Naive thymus-derived CD8-positive, alpha-beta T cell (primary cell): ENCODE measurements around the gene LRCOL1. TPM values are rescaled to one million over a fixed set of nuclear protein-coding genes. Genes with fewer than 3 reads are reported as not detected.
"Not testable (repeated sequence)": the region's sequence is repeated elsewhere in the genome, so short reads cannot be mapped to it uniquely, and the experiment has no call there.

Experiments
- ATAC-seq, 2 donors: fragments of 150-1000 bp; cut with Tn5 transposase in 1 of 2; sonication (Bioruptor Pico), chemical (Tn5 transposase) in 1 of 2; 1 replicate in 1 of 2; 2 replicates in 1 of 2; pipeline ENCODE4 v1.10.0; 2021; ENCODE audit warnings: mild to moderate bottlenecking in 2 of 2, moderate library complexity in 2 of 2
- POLR2A ChIA-PET: fragments of 350-600 bp; sonication (Branson Sonifier 250); formaldehyde crosslinking; loops from one replicate; lab custom pipeline; 2021; ENCODE audit warnings: antibody characterized with exemption; lab: Charles Lee
- DNase-seq, 10 donors: peaks; one replicate each; pipeline versions ENCODE4 v3.0.0 to v3.0.0-alpha.2; 2020 to 2022
- H3K27ac Mint-ChIP-seq, 10 donors: one replicate each; pipeline ENCODE4 v1.8.0; 2020 to 2022; ENCODE audit warnings: mild to moderate bottlenecking in 10 of 10, mixed read lengths in 10 of 10, moderate library complexity in 4 of 10, inconsistent platforms in 1 of 10
- H3K27me3 Mint-ChIP-seq, 5 donors: one replicate each; pipeline ENCODE4 v1.8.0; 2021 to 2022; ENCODE audit warnings: mixed read lengths in 5 of 5
- H3K36me3 Mint-ChIP-seq, 3 donors: one replicate each; pipeline ENCODE4 v1.8.0; 2020 to 2022; ENCODE audit warnings: mixed read lengths in 3 of 3, mild to moderate bottlenecking in 2 of 3, inconsistent platforms in 1 of 3
- H3K4me1 Mint-ChIP-seq, 4 donors: one replicate each; pipeline ENCODE4 v1.8.0; 2021 to 2022; ENCODE audit warnings: mixed read lengths in 4 of 4
- H3K4me3 Mint-ChIP-seq, 10 donors: one replicate each; pipeline ENCODE4 v1.8.0; 2020 to 2022; ENCODE audit warnings: mild to moderate bottlenecking in 10 of 10, mixed read lengths in 10 of 10, moderate library complexity in 6 of 10, inconsistent platforms in 1 of 10
- H3K9me3 Mint-ChIP-seq, 9 donors: one replicate each; pipeline ENCODE4 v1.8.0; 2020 to 2022; ENCODE audit warnings: mixed read lengths in 9 of 9, mild to moderate bottlenecking in 3 of 9, inconsistent platforms in 1 of 9, moderate library complexity in 1 of 9
- polyA plus RNA-seq, 3 donors: library from polyadenylated mRNA; unstranded; fragments of 300-500 nt; fragmentation: Illumina TruSeq; gene quantifications; one replicate each; pipeline ENCODE4 v1.2.3, GENCODE V29; 2021
- total RNA-seq, 8 experiments: library from RNA in 2 of 8; stranded (reverse) in 2 of 8; gene quantifications; one replicate each; pipeline ENCODE4 v1.2.3 and lab custom pipeline; 2021 to 2026

LRCOL1 gene
- total and polyA plus RNA-seq, 5 experiments from 2014 or later = not detected

- Mint-ChIP-seq H3K4me3 (peak overlapping the region in 3 of 10 donors; percentile 33 to 79 (median 54)), H3K27ac (peak overlapping the region in 2 of 10 donors; percentile 33 to 66), H3K4me1 (peaks cover 15 to 32% (median 23%) of the 10 kb centered on the region in 4 donors), H3K36me3 (no peaks in the 10 kb centered on the region), H3K9me3 (no peaks in the 10 kb centered on the region), H3K27me3 (peaks cover 22 to 50% (median 26%) of the 10 kb centered on the region in 5 donors)
- POLR2A ChIA-PET = no interaction called here
- ATAC-seq = no peak
- no peak for DNase-seq
Observed at GRCh38 chr12:132602572-132603239, 7.7 kb downstream of the LRCOL1 start.

GRCh38 chr12:132601171-132601883, 9.1 kb downstream of the LRCOL1 start:
- POLR2A ChIA-PET = no interaction called here
- H3K4me3 Mint-ChIP-seq = peak overlapping the region; percentile 77 to 93 (median 86)
- no peaks in the 10 kb centered on the region for H3K9me3 Mint-ChIP-seq
- DNase-seq (no peak), ATAC-seq (no peak)
- H3K27ac Mint-ChIP-seq = peak overlapping the region in 5 of 10 donors; percentile 16 to 85 (median 60)
- H3K4me1 Mint-ChIP-seq = peaks cover 20 to 39% (median 28%) of the 10 kb centered on the region in 4 donors
- H3K36me3 Mint-ChIP-seq = no peaks in the 10 kb centered on the region
- peaks cover 21 to 46% (median 25%) of the 10 kb centered on the region in 5 donors for H3K27me3 Mint-ChIP-seq

DNA sequence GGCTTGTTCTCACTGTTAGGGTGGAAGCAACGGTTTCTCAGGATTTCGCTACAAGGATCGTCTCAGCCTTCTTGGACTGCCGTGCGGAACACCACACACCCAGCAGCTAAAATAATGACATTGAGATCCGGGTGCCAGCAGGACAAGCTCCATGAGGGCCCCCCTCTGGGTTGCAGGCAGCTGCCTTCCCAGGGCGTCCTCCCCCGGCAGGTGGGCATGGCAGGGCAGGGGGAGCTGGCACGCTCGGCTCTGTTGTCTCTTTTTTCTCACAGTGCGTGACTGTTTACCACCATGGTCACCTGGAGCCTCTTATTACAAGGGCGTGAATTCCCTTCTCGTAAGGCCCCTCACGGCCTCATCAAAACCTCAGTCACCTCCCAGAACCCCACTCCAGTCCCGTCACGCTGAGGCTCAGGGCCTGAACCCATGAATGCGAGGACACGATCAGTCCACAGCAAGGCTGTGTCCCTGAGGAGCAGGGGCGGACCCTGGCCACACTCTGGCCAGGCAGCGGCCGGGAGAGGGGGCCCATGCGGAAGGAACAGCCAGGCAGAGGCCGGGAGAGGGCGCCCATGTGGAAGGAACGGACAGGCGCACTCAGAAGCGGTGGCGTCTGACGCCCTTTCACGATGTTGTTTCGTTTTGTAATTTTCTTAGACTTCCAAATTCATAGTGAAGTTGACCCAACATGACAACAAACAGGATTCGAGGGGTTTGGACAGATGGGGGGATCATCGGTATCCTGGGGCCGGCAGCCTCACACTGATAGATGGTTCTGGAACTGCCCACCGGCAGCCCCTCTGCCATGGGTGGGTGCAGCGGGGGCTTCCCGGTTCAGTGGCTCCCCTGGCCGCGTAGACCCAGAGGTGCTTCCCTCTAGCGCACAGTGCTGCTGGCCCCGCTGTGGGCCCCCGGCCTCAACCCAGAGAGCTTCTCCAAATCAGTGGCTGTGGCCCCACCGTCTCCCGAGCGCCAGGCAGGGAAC, 10.0 kb downstream of the LRCOL1 start:
- peaks cover 20 to 39% (median 28%) of the 10 kb centered on the region in 4 donors for H3K4me1 Mint-ChIP-seq
- no peaks in the 10 kb centered on the region for H3K36me3 Mint-ChIP-seq
- H3K27me3 Mint-ChIP-seq = peaks cover 20 to 49% (median 24%) of the 10 kb centered on the region in 5 donors
- H3K4me3 Mint-ChIP-seq = peak overlapping the region; percentile 77 to 93 (median 86)
- peak overlapping the region in 7 of 10 donors; percentile 3 to 87 (median 72) for H3K27ac Mint-ChIP-seq
- no peaks in the 10 kb centered on the region for H3K9me3 Mint-ChIP-seq
- POLR2A ChIA-PET = no interaction called here
- peak in 5 of 10 donors; percentile 33 to 58 (median 39) for DNase-seq
- ATAC-seq = peak; percentile 49 to 70

GRCh38 chr12:132599502-132599901, 10.9 kb downstream of the LRCOL1 start:
- H3K9me3 Mint-ChIP-seq, ATAC-seq, H3K36me3 Mint-ChIP-seq, DNase-seq: not testable (repeated sequence)
- Mint-ChIP-seq H3K27me3 (peaks cover 16 to 47% (median 21%) of the 10 kb centered on the region in 5 donors), H3K4me1 (peaks cover 20 to 39% (median 28%) of the 10 kb centered on the region in 4 donors), H3K27ac (peak overlapping the region in 5 of 10 donors; percentile 9 to 89 (median 36)), H3K4me3 (peak overlapping the region; percentile 57 to 93 (median 86))
- POLR2A ChIA-PET = interaction anchor here (0.6 kb wide), 1 partner anchor 36 kb away, joined by 4 read pairs; no protein-coding TSS in a partner anchor

GRCh38 chr12:132597333-132598316, 12.8 kb downstream of the LRCOL1 start:
- no peaks in the 10 kb centered on the region for H3K36me3 Mint-ChIP-seq
- H3K27ac Mint-ChIP-seq = peak overlapping the region in 9 of 10 donors; percentile 12 to 83 (median 65)
- DNase-seq (peak in 9 of 10 donors; percentile 13 to 59 (median 40)), ATAC-seq (peak in 1 of 2 donors; percentile 36)
- POLR2A ChIA-PET = no interaction called here
- H3K27me3 Mint-ChIP-seq = peaks cover 16 to 46% (median 25%) of the 10 kb centered on the region in 5 donors
- H3K9me3 Mint-ChIP-seq = no peaks in the 10 kb centered on the region
- peaks cover 20 to 46% (median 28%) of the 10 kb centered on the region in 4 donors for H3K4me1 Mint-ChIP-seq
- H3K4me3 Mint-ChIP-seq = peak overlapping the region; percentile 79 to 96 (median 88)

GRCh38 chr12:132596016-132596415, 14.4 kb downstream of the LRCOL1 start:
- Mint-ChIP-seq H3K27ac (no peak overlapping the region), H3K36me3 (no peaks in the 10 kb centered on the region), H3K4me1 (peaks cover 19 to 43% (median 24%) of the 10 kb centered on the region in 4 donors), H3K4me3 (peak overlapping the region in 5 of 10 donors; percentile 6 to 73 (median 60)), H3K9me3 (no peaks in the 10 kb centered on the region), H3K27me3 (peaks cover 11 to 39% (median 22%) of the 10 kb centered on the region in 5 donors)
- no peak for ATAC-seq
- no peak for DNase-seq
- POLR2A ChIA-PET = no interaction called here

- ATAC-seq = no peak
- POLR2A ChIA-PET = interaction anchor here (0.7 kb wide), 1 partner anchor 214 kb away, joined by 4 read pairs; no protein-coding TSS in a partner anchor
- no peak for DNase-seq
- Mint-ChIP-seq H3K27me3 (peaks cover 10 to 39% (median 21%) of the 10 kb centered on the region in 5 donors), H3K27ac (no peak overlapping the region), H3K36me3 (no peaks in the 10 kb centered on the region), H3K4me3 (peak overlapping the region in 1 of 10 donors; percentile 6), H3K9me3 (no peaks in the 10 kb centered on the region), H3K4me1 (peaks cover 13 to 34% (median 20%) of the 10 kb centered on the region in 4 donors)
Observed at GRCh38 chr12:132595183-132595582, 15.2 kb downstream of the LRCOL1 start.

DNA sequence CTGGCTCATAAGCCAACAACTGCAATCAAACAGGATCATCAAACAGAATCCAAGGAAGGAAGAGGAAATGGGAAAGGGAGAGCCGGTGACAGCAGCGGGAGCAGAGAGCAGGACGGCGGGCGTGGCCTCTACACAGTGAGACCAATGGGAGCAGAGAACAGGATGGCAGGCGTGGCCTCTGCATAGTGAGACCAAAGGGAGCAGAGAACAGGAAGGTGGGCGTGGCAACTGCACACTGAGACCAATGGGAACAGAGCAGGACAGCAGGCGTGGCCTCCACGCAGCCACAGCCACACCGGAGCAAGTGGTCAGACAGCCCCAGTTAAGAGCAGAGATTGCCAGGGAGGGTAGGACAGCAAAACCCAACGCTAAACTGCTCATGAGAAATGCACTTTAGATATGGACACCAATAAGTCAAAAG, 16.4 kb downstream of the LRCOL1 start:
- Mint-ChIP-seq H3K27ac (no peak overlapping the region), H3K4me3 (peak overlapping the region in 2 of 10 donors; percentile 29 to 36), H3K27me3 (peaks cover 6 to 36% (median 21%) of the 10 kb centered on the region in 5 donors), H3K9me3 (no peaks in the 10 kb centered on the region), H3K4me1 (peaks cover 9 to 25% (median 13%) of the 10 kb centered on the region in 4 donors), H3K36me3 (no peaks in the 10 kb centered on the region)
- DNase-seq = no peak
- ATAC-seq = peak in 1 of 2 donors; percentile 47
- POLR2A ChIA-PET = interaction anchor here (0.8 kb wide), 1 partner anchor 8 kb away, joined by 4 read pairs; no protein-coding TSS in a partner anchor

DNA sequence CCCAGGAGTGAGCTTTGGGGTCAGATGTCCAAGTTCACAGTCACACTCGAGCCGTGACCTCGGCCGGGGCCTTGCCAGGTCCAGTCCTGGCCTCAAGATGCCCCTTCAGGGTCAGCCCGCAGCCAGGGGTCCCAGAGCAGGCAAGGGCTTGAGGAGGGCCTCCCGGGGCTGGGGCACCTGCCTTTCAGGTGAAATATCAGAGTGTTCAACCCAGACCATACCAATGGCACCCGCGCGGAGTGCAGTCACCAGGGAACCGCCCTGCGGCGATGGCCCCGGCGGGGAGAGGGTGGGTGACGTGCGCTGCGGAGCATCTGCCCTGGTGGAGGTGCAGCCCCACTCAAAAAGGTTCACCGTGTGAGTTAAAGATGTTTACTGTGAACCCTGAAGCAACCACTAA, 16.9 kb downstream of the LRCOL1 start:
- Mint-ChIP-seq H3K36me3 (no peaks in the 10 kb centered on the region), H3K27me3 (peaks cover 6 to 34% (median 17%) of the 10 kb centered on the region in 5 donors), H3K27ac (peak overlapping the region in 1 of 10 donors; percentile 53), H3K4me3 (no peak overlapping the region), H3K9me3 (no peaks in the 10 kb centered on the region), H3K4me1 (peaks cover 5 to 21% (median 10%) of the 10 kb centered on the region in 4 donors)
- no peak for DNase-seq
- no peak for ATAC-seq
- POLR2A ChIA-PET = no interaction called here

DNA sequence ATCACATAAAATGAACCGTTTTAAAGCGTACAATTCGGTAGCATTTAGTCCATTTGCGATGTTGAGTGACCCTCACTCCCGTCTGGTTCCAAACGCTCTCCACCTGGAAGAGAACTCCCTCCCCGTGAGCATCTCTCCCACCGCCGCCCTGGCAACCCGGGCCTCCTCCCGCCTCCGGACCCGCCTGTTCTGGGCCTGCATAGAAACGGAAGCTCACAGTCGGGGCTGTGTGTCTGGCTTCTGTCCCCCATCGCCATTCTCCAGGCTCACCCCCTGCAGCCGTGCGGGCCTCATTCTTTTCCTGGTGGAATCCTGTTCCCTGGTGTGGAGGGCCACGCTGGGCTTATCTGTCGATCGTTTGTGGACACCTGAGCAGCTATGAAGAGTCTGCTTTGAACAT, 17.3 kb downstream of the LRCOL1 start:
- Mint-ChIP-seq H3K27me3 (peaks cover 6 to 33% (median 17%) of the 10 kb centered on the region in 5 donors), H3K27ac (peak overlapping the region in 1 of 10 donors; percentile 74), H3K36me3 (no peaks in the 10 kb centered on the region), H3K4me1 (peaks cover 5 to 17% (median 9%) of the 10 kb centered on the region in 4 donors), H3K9me3 (no peaks in the 10 kb centered on the region), H3K4me3 (no peak overlapping the region)
- ATAC-seq (no peak), DNase-seq (no peak)
- POLR2A ChIA-PET = no interaction called here
